Cerebellar nuclear complex (tissue), 1 donor: ENCODE results near the gene COBLL1.

Source experiments
- DNase-seq, 2 experiments: peaks; one replicate each; lab custom pipeline; 2025; lab: John Stamatoyannopoulos, UW

Gene COBLL1

GRCh38 chr2:164681009-164681408 is 160.6 kb downstream of the COBLL1 start:
- DNase-seq: no peak

- DNase-seq: no peak
Observed at GRCh38 chr2:164678631-164679149, 162.9 kb downstream of the COBLL1 start.

GRCh38 chr2:164677733-164678132 is 163.9 kb downstream of the COBLL1 start:
- no peak for DNase-seq

GRCh38 chr2:164677271-164677670 is 164.4 kb downstream of the COBLL1 start:
- no peak for DNase-seq

- DNase-seq: no peak
Observed at GRCh38 chr2:164675687-164676086, 165.9 kb downstream of the COBLL1 start.

GRCh38 chr2:164675027-164675426 is 166.6 kb downstream of the COBLL1 start:
- DNase-seq: no peak

GRCh38 chr2:164671664-164672396 is 169.8 kb downstream of the COBLL1 start:
- no peak for DNase-seq

- DNase-seq: no peak
Observed at GRCh38 chr2:164669291-164669690, 172.3 kb downstream of the COBLL1 start.

- no peak for DNase-seq
Observed at GRCh38 chr2:164667566-164667965, 174.1 kb downstream of the COBLL1 start.

- DNase-seq: no peak
Observed at GRCh38 chr2:164664070-164664469, 177.6 kb downstream of the COBLL1 start.

- no peak for DNase-seq
Observed at GRCh38 chr2:164662868-164663631, 178.6 kb downstream of the COBLL1 start.

GRCh38 chr2:164662066-164662465 is 179.6 kb downstream of the COBLL1 start:
- DNase-seq: no peak

- DNase-seq: no peak
Observed at GRCh38 chr2:164661349-164661748, 180.3 kb downstream of the COBLL1 start.

- no peak for DNase-seq
Observed at GRCh38 chr2:164657129-164657528, 184.5 kb downstream of the COBLL1 start.

- no peak for DNase-seq
Observed at GRCh38 chr2:164655750-164656149, 185.9 kb downstream of the COBLL1 start.

- no peak for DNase-seq
Observed at GRCh38 chr2:164655336-164655735, 186.3 kb downstream of the COBLL1 start.

GRCh38 chr2:164651361-164651760 is 190.3 kb downstream of the COBLL1 start:
- DNase-seq: no peak

- DNase-seq: no peak
Observed at GRCh38 chr2:164644036-164644700, 197.5 kb downstream of the COBLL1 start.

- no peak for DNase-seq
Observed at GRCh38 chr2:164642946-164643555, 198.6 kb downstream of the COBLL1 start.

- no peak for DNase-seq
Observed at GRCh38 chr2:164642268-164642667, 199.4 kb downstream of the COBLL1 start.
